ENCODE data around the gene NUTM2F. TPM values are rescaled to one million over a fixed set of nuclear protein-coding genes. Genes with fewer than 3 reads are reported as not detected.

The NUTM2F gene
- total and polyA plus RNA-seq, 2 donors from 2014 or later: not detected

- intact Hi-C loops (cut with DNase I): no loop called here
- H3K4me1 ChIP-seq (ENCODE audit: control insufficient read depth in 2 of 3, insufficient read depth in 2 of 3, low read depth in 1 of 3, low read length in 3 of 3): peaks cover 0 to 2% (median 0%) of the 10 kb centered on the region in 3 donors
- FAIRE-seq (no peak), DNase-seq (no peak)
- no peak overlapping the region for H3K4me3 ChIP-seq (ENCODE audit: low read length in 3 of 3)
- no peaks in the 10 kb centered on the region for H3K27me3 ChIP-seq (ENCODE audit: control insufficient read depth, insufficient read depth, low read length)
- no peak overlapping the region for H3K27ac ChIP-seq (ENCODE audit: low read depth in 2 of 2, low read length in 2 of 2)
- no peak overlapping the region for H3K9ac ChIP-seq (ENCODE audit: low read length in 3 of 3)
- TF ChIP-seq, protein P1, sequence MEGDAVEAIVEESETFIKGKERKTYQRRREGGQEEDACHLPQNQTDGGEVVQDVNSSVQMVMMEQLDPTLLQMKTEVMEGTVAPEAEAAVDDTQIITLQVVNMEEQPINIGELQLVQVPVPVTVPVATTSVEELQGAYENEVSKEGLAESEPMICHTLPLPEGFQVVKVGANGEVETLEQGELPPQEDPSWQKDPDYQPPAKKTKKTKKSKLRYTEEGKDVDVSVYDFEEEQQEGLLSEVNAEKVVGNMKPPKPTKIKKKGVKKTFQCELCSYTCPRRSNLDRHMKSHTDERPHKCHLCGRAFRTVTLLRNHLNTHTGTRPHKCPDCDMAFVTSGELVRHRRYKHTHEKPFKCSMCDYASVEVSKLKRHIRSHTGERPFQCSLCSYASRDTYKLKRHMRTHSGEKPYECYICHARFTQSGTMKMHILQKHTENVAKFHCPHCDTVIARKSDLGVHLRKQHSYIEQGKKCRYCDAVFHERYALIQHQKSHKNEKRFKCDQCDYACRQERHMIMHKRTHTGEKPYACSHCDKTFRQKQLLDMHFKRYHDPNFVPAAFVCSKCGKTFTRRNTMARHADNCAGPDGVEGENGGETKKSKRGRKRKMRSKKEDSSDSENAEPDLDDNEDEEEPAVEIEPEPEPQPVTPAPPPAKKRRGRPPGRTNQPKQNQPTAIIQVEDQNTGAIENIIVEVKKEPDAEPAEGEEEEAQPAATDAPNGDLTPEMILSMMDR (IDR thresholded peaks at IDR 0.05; ENCODE audit: borderline replicate concordance, extremely low read depth, insufficient read depth): no peak
- no peaks in the 10 kb centered on the region for H3K36me3 ChIP-seq (ENCODE audit: control insufficient read depth in 2 of 3, insufficient read depth in 3 of 3, low read length in 3 of 3)
- no peaks in the 10 kb centered on the region for H3K9me3 ChIP-seq (ENCODE audit: control insufficient read depth in 2 of 3, insufficient read depth in 1 of 3, low read length in 3 of 3)
These were observed 25.1 kb downstream of the NUTM2F start for GRCh38 chr9:94303321-94303720.

- Histone ChIP-seq H3K4me1 (ENCODE audit: control insufficient read depth in 2 of 3, insufficient read depth in 2 of 3, low read depth in 1 of 3, low read length in 3 of 3) (peaks cover 0 to 2% (median 0%) of the 10 kb centered on the region in 3 donors), H3K9me3 (ENCODE audit: control insufficient read depth in 2 of 3, insufficient read depth in 1 of 3, low read length in 3 of 3) (no peaks in the 10 kb centered on the region), H3K9ac (ENCODE audit: low read length in 3 of 3) (no peak overlapping the region), H3K36me3 (ENCODE audit: control insufficient read depth in 2 of 3, insufficient read depth in 3 of 3, low read length in 3 of 3) (no peaks in the 10 kb centered on the region), H3K27me3 (ENCODE audit: control insufficient read depth, insufficient read depth, low read length) (no peaks in the 10 kb centered on the region), H3K27ac (ENCODE audit: low read depth in 2 of 2, low read length in 2 of 2) (no peak overlapping the region), H3K4me3 (ENCODE audit: low read length in 3 of 3) (no peak overlapping the region)
- DNase-seq (no peak), FAIRE-seq (no peak)
- TF ChIP-seq, protein P1 (IDR thresholded peaks at IDR 0.05; ENCODE audit: borderline replicate concordance, extremely low read depth, insufficient read depth): no peak
- intact Hi-C loops (cut with DNase I): no loop called here
These were observed 26.0 kb downstream of the NUTM2F start for GRCh38 chr9:94302426-94302825.

DNA sequence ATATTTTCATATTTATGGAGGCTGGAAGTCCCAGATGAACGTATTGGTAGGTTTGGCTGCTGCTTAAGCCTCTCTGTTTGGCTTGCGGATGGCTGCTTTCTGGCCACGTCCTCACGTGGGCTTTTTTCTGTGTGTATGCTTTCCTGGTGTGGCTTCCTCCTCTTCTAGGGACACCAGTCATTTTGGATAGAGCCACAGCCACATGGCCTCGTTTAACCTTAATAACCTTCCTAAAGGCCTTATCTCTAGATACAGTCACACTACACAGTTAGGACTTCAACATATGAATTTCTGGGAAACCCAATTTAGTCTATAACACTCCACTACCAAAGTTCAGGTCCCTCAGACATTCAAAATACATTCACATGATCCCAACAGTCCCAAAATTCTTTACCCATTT is 26.9 kb downstream of the NUTM2F start:
- intact Hi-C loops (cut with DNase I): no loop called here
- Histone ChIP-seq H3K27ac (ENCODE audit: low read depth in 2 of 2, low read length in 2 of 2) (no peak overlapping the region), H3K9me3 (ENCODE audit: control insufficient read depth in 2 of 3, insufficient read depth in 1 of 3, low read length in 3 of 3) (no peaks in the 10 kb centered on the region), H3K27me3 (ENCODE audit: control insufficient read depth, insufficient read depth, low read length) (no peaks in the 10 kb centered on the region), H3K9ac (ENCODE audit: low read length in 3 of 3) (no peak overlapping the region), H3K4me3 (ENCODE audit: low read length in 3 of 3) (no peak overlapping the region), H3K4me1 (ENCODE audit: control insufficient read depth in 2 of 3, insufficient read depth in 2 of 3, low read depth in 1 of 3, low read length in 3 of 3) (peaks cover 0 to 2% (median 0%) of the 10 kb centered on the region in 3 donors), H3K36me3 (ENCODE audit: control insufficient read depth in 2 of 3, insufficient read depth in 3 of 3, low read length in 3 of 3) (no peaks in the 10 kb centered on the region)
- FAIRE-seq (no peak), DNase-seq (no peak)
- TF ChIP-seq, protein P1 (IDR thresholded peaks at IDR 0.05; ENCODE audit: borderline replicate concordance, extremely low read depth, insufficient read depth): no peak
